ENCODE results near the gene STXBP5L.
"Not testable (repeated sequence)": the region's sequence is repeated elsewhere in the genome, so short reads cannot be mapped to it uniquely, and the experiment has no call there.

The STXBP5L gene

DNA sequence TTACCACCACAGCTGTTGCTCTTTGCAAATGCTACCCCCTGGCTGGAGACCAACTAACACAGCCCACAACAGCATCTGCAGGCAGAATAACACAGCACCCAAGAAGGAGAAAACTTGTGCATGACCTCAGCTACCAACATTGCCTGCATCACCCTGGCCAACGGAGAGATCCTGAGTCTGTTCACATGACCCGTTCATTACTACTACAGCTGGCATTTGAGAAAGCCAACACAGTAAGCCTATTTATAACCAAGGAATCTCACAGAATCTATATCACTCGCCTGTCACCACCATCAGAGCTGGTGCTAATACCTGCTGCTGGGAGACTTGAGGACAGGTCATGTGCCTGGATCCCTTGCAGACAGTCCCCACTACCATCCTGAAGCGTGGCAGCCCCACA lies 422.6 kb downstream of the STXBP5L start:
- Mint-ChIP-seq H3K4me3 (no peak overlapping the region), H3K27me3 (peaks cover 0 to 13% of the 10 kb centered on the region in 2 donors), H3K36me3 (ENCODE audit: insufficient read depth) (no peaks in the 10 kb centered on the region), H3K9me3 (peaks cover 0 to 2% of the 10 kb centered on the region in 2 donors), H3K4me1 (ENCODE audit: low read depth in 2 of 2) (no peaks in the 10 kb centered on the region), H3K27ac (no peak overlapping the region)
- no peak for DNase-seq
- ATAC-seq (replicated peaks), result no peak

DNA sequence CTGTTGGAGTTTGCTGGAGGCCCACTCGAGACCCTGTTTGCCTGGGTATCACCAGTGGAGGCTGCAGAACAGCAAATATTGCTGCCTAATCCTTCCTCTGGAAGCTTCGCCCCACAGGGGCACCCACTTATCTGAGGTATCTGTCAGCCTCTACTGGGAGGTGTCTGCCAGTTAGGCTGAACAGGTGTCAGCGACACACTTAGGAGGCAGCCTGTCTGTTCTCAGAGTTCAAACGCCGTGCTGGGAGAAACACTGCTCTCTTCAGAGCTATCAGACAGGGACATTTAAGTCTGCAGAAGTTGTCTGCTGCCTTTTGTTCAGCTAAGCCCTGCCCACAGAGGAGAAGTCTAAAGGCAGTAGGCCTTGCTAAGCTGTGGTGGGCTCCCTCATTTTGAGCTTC lies 448.0 kb downstream of the STXBP5L start:
- DNase-seq; H3K27ac Mint-ChIP-seq; H3K4me3 Mint-ChIP-seq; ATAC-seq (replicated peaks); H3K4me1 Mint-ChIP-seq (ENCODE audit: low read depth in 2 of 2); H3K36me3 Mint-ChIP-seq (ENCODE audit: insufficient read depth): not testable (repeated sequence)
- Mint-ChIP-seq H3K27me3 (peaks cover 11 to 12% of the 10 kb centered on the region in 2 donors), H3K9me3 (peaks cover 11 to 27% of the 10 kb centered on the region in 2 donors)

DNA sequence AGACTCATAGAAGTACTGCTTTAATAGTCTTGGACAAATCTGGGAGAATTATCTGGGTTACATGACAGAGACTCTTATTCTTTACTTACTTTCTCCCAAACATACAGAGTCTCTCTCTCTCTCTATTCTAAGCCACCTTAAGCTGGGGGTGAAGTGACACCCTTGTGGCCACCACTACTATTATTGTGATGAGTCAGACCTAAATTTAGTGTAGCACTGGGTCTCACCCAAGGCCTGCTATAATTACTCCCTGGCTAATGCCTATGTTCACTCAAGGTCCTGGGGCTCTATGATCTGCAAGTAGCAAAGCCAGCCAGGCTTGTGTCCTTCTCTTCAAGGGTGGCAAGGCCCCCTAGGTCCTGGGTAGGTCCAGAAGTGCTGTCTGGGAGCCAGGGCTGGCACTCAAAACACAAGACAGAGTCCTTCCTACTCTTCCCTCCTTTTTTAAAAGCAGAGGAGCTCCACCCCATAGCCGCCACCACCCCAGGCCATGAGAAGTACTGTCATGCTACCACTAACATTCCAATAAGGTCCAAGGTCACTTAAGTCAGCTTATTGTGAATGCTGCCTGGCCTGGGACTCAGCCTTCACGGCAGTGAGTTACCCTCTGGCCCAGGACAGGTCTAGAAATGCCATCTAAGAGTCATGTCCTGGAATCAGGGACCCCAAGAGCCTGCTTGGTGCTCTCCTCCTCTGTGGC lies 454.2 kb downstream of the STXBP5L start:
- Mint-ChIP-seq H3K4me3 (no peak overlapping the region), H3K4me1 (ENCODE audit: low read depth in 2 of 2) (no peaks in the 10 kb centered on the region), H3K27me3 (no peaks in the 10 kb centered on the region), H3K9me3 (peaks cover 0 to 3% of the 10 kb centered on the region in 2 donors), H3K36me3 (ENCODE audit: insufficient read depth) (no peaks in the 10 kb centered on the region), H3K27ac (no peak overlapping the region)
- ATAC-seq (replicated peaks) (no peak), DNase-seq (no peak)

DNA sequence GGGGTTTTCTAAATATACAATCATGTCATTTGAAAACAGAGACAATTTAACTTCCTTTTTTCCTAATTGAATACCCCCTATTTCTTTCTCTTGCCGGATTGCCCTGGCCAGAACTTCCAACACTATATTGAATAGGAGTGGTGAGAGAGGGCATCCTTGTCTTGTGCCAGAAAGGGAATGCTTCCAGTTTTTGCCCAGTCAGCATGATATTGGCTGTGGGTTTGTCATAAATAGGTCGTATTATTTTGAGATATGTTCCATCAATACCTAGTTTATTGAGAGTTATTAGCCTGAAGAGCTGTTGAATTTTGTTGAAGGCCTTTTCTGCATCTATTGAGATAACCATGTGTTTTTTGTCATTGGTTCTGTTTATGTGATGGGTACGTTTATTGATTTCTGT lies 480.3 kb downstream of the STXBP5L start:
- DNase-seq; H3K36me3 Mint-ChIP-seq (ENCODE audit: insufficient read depth); H3K27ac Mint-ChIP-seq; ATAC-seq (replicated peaks); H3K4me3 Mint-ChIP-seq; H3K9me3 Mint-ChIP-seq; H3K4me1 Mint-ChIP-seq (ENCODE audit: low read depth in 2 of 2): not testable (repeated sequence)
- peaks cover 3 to 18% of the 10 kb centered on the region in 2 donors for H3K27me3 Mint-ChIP-seq

DNA sequence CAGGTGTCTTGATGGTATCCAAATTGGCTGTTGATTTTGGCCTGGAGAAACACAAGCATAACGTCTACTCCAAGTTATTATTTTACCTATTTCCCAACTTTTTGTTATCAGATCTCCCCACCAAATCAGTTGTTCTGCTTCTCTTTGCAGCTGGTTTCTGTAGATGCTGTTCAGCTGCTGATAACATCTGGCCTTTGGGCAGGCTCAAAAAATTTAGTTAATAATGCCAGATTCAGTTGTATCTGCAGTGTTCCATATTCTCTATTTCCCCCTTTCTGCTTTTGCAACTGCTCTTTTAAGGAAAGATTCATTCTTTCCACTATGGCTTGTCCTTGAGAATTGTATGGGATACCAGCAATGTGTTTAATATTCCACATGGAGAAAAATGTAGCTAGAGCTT lies 488.0 kb downstream of the STXBP5L start:
- not testable (repeated sequence) for H3K27ac Mint-ChIP-seq; H3K4me3 Mint-ChIP-seq; H3K36me3 Mint-ChIP-seq (ENCODE audit: insufficient read depth); ATAC-seq (replicated peaks); DNase-seq; H3K9me3 Mint-ChIP-seq; H3K4me1 Mint-ChIP-seq (ENCODE audit: low read depth in 2 of 2)
- peaks cover 34 to 40% of the 10 kb centered on the region in 2 donors for H3K27me3 Mint-ChIP-seq

DNA sequence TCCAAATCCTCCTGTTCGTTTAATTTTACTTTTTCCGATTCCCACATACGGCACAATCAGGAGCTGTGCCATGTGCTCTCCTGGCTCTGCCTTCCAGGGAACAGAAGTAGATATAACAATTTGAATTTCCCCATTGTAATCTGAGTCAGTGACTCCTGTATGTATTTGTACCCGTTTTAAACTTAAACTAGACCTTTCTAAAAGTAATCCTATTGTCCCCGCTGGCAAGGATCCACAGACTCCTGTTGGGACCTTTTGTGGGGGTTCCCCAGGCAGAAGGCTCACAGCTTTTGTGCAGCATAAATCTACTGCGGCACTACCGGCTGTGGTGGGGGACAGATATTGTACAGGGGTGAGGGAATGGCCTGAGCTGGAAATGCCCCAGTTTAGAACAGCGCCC lies 490.0 kb downstream of the STXBP5L start:
- not testable (repeated sequence) for H3K36me3 Mint-ChIP-seq (ENCODE audit: insufficient read depth); H3K4me3 Mint-ChIP-seq; H3K27ac Mint-ChIP-seq; ATAC-seq (replicated peaks); H3K9me3 Mint-ChIP-seq; H3K4me1 Mint-ChIP-seq (ENCODE audit: low read depth in 2 of 2); DNase-seq
- peaks cover 31 to 40% of the 10 kb centered on the region in 2 donors for H3K27me3 Mint-ChIP-seq

DNA sequence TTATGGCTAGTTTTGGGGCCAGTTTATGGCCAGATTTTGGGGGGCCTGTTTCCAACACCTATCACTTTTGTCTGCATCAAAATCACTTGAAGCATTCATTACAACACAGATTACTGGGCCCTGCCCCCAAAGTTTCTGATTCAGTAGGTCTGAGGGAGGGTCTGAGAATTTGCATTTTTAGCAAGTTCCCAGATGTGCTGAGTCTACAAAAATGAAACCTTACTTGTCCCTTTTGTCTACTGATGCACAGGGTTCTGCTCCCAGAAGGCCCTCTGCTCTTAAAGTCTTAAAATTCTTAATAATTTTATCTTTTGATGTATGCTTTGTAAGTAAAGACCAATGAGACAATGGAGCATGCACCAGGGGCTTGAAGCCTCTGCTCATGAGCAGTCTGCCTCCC lies 491.8 kb downstream of the STXBP5L start:
- Mint-ChIP-seq H3K4me1 (ENCODE audit: low read depth in 2 of 2) (no peaks in the 10 kb centered on the region), H3K36me3 (ENCODE audit: insufficient read depth) (no peaks in the 10 kb centered on the region), H3K27ac (no peak overlapping the region), H3K27me3 (peaks cover 26 to 33% of the 10 kb centered on the region in 2 donors), H3K4me3 (no peak overlapping the region), H3K9me3 (peaks cover 0 to 2% of the 10 kb centered on the region in 2 donors)
- DNase-seq (no peak), ATAC-seq (replicated peaks) (no peak)

DNA sequence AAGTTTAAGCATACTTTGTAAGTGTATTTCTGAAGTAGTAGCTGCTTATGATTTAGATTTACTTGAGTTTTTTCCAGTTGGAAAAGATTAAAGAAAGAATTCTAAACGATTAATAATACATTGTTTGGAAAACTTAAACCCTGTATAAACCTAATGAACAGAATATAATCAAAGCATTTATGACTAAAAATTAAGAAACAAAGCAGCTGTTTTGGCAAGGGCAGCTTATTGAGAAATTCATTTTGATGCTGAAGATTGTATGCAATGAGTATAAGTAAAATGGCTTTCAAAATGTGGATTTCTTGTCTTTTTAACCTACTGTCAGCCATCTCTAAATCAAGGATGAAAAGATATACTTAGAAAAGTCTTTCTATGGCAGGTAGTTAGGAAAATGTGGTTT lies 497.6 kb downstream of the STXBP5L start:
- no peak overlapping the region for H3K4me3 Mint-ChIP-seq
- H3K27me3 Mint-ChIP-seq, result no peaks in the 10 kb centered on the region
- no peak overlapping the region for H3K27ac Mint-ChIP-seq
- no peaks in the 10 kb centered on the region for H3K4me1 Mint-ChIP-seq (ENCODE audit: low read depth in 2 of 2)
- ATAC-seq (replicated peaks) (no peak), DNase-seq (no peak)
- no peaks in the 10 kb centered on the region for H3K9me3 Mint-ChIP-seq
- H3K36me3 Mint-ChIP-seq (ENCODE audit: insufficient read depth), result no peaks in the 10 kb centered on the region

DNA sequence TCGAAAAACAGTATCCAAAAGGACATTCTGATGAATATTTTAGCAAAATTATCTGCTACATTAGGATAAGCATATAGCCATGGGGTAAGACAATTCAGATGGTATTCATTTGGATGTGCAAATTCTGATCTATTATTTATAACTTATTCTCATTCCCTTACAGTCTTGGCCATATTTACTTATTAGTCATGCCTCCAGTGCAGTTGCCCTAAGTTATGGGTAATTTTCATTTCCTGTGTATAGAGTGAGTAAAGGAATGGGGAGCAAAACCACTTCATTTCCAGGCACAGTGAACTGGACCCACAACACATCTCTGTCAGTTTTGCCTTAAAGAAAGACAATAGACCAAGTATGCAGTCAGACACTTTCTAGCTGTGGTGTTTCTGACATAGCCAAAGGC lies 503.5 kb downstream of the STXBP5L start:
- no peak for ATAC-seq (replicated peaks)
- DNase-seq, result no peak
- H3K4me3 Mint-ChIP-seq, result no peak overlapping the region

DNA sequence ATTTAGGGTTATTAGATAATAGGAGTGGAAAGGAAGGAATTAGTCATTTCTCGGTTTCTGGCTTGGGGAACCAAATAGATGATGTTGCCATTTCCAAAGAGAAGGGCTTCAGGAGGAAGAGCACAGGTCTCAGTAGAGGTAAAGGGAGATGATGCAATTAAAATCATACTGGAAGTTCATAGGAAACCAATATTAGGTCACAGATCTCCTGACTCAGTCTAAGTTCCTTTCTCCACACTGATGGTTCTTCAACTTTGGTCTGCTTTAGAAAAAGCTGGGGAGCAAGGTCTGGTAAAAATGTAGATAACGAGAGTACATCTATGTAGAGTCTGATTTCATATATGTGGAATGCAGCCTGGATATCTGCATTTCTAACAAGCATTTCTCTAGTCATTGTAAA lies 506.9 kb downstream of the STXBP5L start:
- H3K4me1 Mint-ChIP-seq (ENCODE audit: low read depth in 2 of 2), result no peaks in the 10 kb centered on the region
- ATAC-seq (replicated peaks) (no peak), DNase-seq (no peak)
- no peaks in the 10 kb centered on the region for H3K27me3 Mint-ChIP-seq
- H3K4me3 Mint-ChIP-seq, result no peak overlapping the region
- H3K36me3 Mint-ChIP-seq (ENCODE audit: insufficient read depth), result no peaks in the 10 kb centered on the region
- no peaks in the 10 kb centered on the region for H3K9me3 Mint-ChIP-seq
- no peak overlapping the region for H3K27ac Mint-ChIP-seq

More for the DNA sequence above, 503.5 kb downstream of the STXBP5L start:
- no peak overlapping the region for H3K27ac Mint-ChIP-seq
- no peaks in the 10 kb centered on the region for H3K4me1 Mint-ChIP-seq (ENCODE audit: low read depth in 2 of 2)
- no peaks in the 10 kb centered on the region for H3K36me3 Mint-ChIP-seq (ENCODE audit: insufficient read depth)
- H3K9me3 Mint-ChIP-seq, result no peaks in the 10 kb centered on the region
- no peaks in the 10 kb centered on the region for H3K27me3 Mint-ChIP-seq

DNA sequence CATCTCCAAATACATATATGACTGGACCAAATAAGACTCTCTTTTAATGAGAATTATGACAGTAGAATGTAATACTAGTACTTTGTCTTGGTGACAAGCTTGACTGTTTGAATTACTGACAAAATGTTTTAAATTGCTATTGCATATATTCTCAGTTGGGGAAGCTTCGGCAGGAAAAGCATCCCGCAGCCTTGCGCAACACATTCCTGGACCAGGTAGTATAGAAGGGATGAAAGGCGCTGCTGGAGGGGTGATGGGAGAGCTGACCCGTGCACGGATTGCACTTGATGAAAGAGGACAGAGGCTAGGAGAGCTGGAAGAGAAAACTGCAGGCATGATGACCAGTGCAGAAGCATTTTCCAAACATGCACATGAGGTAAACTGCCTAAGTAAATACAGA lies 510.2 kb downstream of the STXBP5L start:
- ATAC-seq (replicated peaks), result no peak
- Mint-ChIP-seq H3K27ac (no peak overlapping the region), H3K4me3 (no peak overlapping the region)

DNA sequence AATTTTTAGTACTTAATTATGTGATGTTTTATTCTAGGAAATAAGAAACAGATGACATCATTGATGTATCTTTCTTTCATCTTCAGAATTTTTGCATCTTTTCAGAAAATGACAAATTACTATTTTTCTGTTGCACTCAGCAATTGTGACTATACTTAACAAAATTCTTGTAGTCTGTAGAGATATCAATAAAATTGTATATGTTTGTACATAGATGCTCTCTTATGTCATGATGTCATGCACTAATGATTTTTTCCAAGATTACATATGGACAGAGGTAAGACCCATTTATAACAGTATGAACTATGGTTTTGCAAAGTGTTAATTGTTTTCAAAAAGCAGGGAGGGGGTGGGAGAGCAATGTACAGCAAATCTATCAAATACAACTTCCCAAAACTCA lies 516.5 kb downstream of the STXBP5L start:
- no peak overlapping the region for H3K27ac Mint-ChIP-seq

More for the DNA sequence above, 510.2 kb downstream of the STXBP5L start:
- Mint-ChIP-seq H3K36me3 (ENCODE audit: insufficient read depth) (no peaks in the 10 kb centered on the region), H3K9me3 (no peaks in the 10 kb centered on the region), H3K27me3 (no peaks in the 10 kb centered on the region), H3K4me1 (ENCODE audit: low read depth in 2 of 2) (no peaks in the 10 kb centered on the region)
- DNase-seq, result no peak

DNA sequence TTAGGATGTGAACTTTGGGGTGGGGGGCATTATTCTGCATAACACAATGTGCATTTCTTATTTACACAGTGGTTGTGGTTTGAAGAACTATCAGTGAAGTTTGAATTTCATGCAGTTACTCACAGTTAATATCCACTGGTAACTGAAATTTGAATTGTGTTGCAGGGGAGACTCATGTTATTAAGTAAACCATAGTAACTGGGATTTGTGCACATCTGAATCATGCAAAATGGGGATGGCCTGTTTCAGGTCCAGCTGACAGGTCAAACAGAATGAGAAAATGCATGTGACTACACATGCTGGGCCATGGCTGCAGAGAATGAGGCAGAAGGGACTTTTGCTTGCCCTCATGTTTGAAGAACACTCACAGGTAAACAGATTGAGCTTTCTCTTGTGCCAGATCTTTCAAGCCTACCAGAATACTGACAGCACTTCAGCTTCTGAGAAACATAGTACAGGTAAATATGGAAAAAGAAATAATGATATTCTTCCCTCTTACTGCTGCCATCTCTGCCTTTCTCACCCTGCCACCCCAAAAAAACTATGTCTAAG lies 522.7 kb downstream of the STXBP5L start:
- ATAC-seq (replicated peaks), result no peak
- no peak for DNase-seq
- Mint-ChIP-seq H3K27me3 (no peaks in the 10 kb centered on the region), H3K27ac (peak overlapping the region; percentile 56 to 86), H3K4me3 (no peak overlapping the region), H3K36me3 (ENCODE audit: insufficient read depth) (peaks cover 4% of the 10 kb centered on the region), H3K9me3 (no peaks in the 10 kb centered on the region), H3K4me1 (ENCODE audit: low read depth in 2 of 2) (peaks cover 2 to 9% of the 10 kb centered on the region in 2 donors)

More for the DNA sequence above, 516.5 kb downstream of the STXBP5L start:
- Mint-ChIP-seq H3K9me3 (no peaks in the 10 kb centered on the region), H3K4me1 (ENCODE audit: low read depth in 2 of 2) (no peaks in the 10 kb centered on the region), H3K36me3 (ENCODE audit: insufficient read depth) (no peaks in the 10 kb centered on the region), H3K27me3 (no peaks in the 10 kb centered on the region), H3K4me3 (no peak overlapping the region)
- DNase-seq (no peak), ATAC-seq (replicated peaks) (no peak)

DNA sequence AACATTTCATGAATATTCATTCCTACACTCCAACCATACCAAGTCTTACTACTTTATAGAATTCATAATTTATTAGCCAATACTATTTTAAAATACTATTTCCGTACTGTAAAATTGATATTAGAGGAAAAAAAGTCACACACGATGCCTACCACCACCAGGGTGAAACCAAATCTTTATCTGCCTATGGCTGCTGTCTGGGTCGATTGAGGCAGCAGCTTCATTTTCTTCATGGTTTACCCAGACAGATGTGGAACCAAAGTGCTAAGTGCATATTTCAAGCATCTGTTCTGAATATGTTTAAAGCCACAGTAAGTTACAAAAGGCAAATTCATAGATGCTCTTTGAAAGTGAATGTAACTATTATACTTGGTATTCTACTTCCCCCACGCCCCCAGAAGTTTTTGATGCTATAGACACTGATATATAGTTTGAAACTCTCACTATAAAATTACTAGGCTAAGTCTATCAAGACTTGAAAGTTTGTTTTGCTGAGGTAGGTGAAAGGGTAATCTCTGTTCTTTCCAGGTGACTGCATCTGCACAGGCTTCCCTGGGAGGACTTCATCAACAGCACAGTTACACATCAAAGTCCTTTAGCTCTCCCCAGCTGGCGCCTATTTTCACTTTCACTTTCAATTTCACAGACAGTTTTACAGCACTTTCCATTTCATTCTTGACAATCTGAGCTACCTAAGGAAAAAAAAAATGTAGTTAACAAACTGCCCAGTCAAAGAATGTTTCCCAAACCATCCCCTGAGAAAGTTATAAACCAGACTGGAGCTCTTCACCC lies 523.9 kb downstream of the STXBP5L start:
- Mint-ChIP-seq H3K27me3 (no peaks in the 10 kb centered on the region), H3K36me3 (ENCODE audit: insufficient read depth) (peaks cover 4% of the 10 kb centered on the region), H3K4me3 (peak overlapping the region; percentile 57 to 79), H3K27ac (peak overlapping the region; percentile 56 to 86), H3K4me1 (ENCODE audit: low read depth in 2 of 2) (peaks cover 2 to 9% of the 10 kb centered on the region in 2 donors), H3K9me3 (no peaks in the 10 kb centered on the region)
- peak; percentile 95 for ATAC-seq (replicated peaks)
- peak; percentile 24 to 38 (median 35) for DNase-seq

Data from effector memory CD8-positive, alpha-beta T cell (primary cell).